ENCODE measurements around the gene PLPP1. TPM values are rescaled to one million over a fixed set of nuclear protein-coding genes. Genes with fewer than 3 reads are reported as not detected.

Gene PLPP1
- total RNA-seq, 3 donors from 2014 or later, result 88.8 to 132 (median 122) TPM

GRCh38 chr5:55377810-55378209 lies 157.0 kb downstream of the PLPP1 start:
- TF ChIP-seq CTCF (IDR thresholded peaks at IDR 0.05), result no peak
- no peaks in the 10 kb centered on the region for H3K36me3 ChIP-seq (ENCODE audit: low read depth)

More at GRCh38 chr5:55377810-55378209, 157.0 kb downstream of the PLPP1 start:
- peaks cover 13% of the 10 kb centered on the region for H3K9me3 ChIP-seq
- intact Hi-C loops (cut with DNase I, micrococcal nuclease), result no loop called here
- H3K4me1 ChIP-seq (ENCODE audit: low read depth), result no peaks in the 10 kb centered on the region
- DNase-seq (no peak), ATAC-seq (no peak)
- H3K4me3 ChIP-seq, result no peak overlapping the region

Small RNAs within 50 kb of the gene (microRNA-seq; reads per million reads assigned to microRNA genes)
- not detected for gene MIR5687

Other genes starting within 250 kb of the PLPP1 start
- 10 to 100 TPM; 18.3 to 24.7 (median 18.6) TPM for gene DHX29, start 227.3 kb downstream of the PLPP1 start, total RNA-seq
- 10 to 100 TPM; 52.5 to 63.3 (median 57.8) TPM for gene MTREX, start 227.0 kb downstream of the PLPP1 start, total RNA-seq
- 10 to 100 TPM; 20.2 to 28.1 (median 20.6) TPM for gene SLC38A9, start 177.4 kb upstream of the PLPP1 start, total RNA-seq
- gene DDX4, start 203.1 kb upstream of the PLPP1 start, total RNA-seq, result not detected

All from mucosa of descending colon (tissue), 3 donors.